HFF-Myc (cell line): ENCODE data around the gene CXXC4.

Experiments used
- DNase-seq: peaks from one replicate; pipeline ENCODE4 v3.0.0-alpha.2; 2011; ENCODE audit warnings: low read depth; ENCODE audit errors: extremely low read depth
- H3K4me3 ChIP-seq: replicated peaks from 2 replicates; pipeline ENCODE4 v1.5.1; 2011; ENCODE audit warnings: low read depth, mild to moderate bottlenecking, control low read depth, low read length
- CTCF ChIP-seq: IDR thresholded peaks from 2 replicates; pipeline ENCODE4 v1.5.1; 2012; ENCODE audit warnings: mild to moderate bottlenecking, low read depth, low read length, control low read depth; ENCODE audit errors: missing control alignments

The CXXC4 gene

GRCh38 chr4:104500442-104500841, 5.7 kb upstream of the CXXC4 start:
- H3K4me3 ChIP-seq = no peak overlapping the region
- no peak for TF ChIP-seq CTCF
- DNase-seq = no peak

- DNase-seq = no peak
- no peak overlapping the region for H3K4me3 ChIP-seq
- TF ChIP-seq CTCF = no peak
Measured at GRCh38 chr4:104494185-104494584, 509 bp downstream of the CXXC4 start.

- no peak for TF ChIP-seq CTCF
- DNase-seq = no peak
- no peak overlapping the region for H3K4me3 ChIP-seq
Measured at GRCh38 chr4:104493081-104493831, 1.4 kb downstream of the CXXC4 start.

GRCh38 chr4:104492183-104492771, 2.4 kb downstream of the CXXC4 start:
- no peak overlapping the region for H3K4me3 ChIP-seq
- no peak for TF ChIP-seq CTCF
- DNase-seq = no peak

- no peak for DNase-seq
- peak overlapping the region; percentile 37 for H3K4me3 ChIP-seq
Measured at GRCh38 chr4:104491481-104492182, 3.1 kb downstream of the CXXC4 start.

GRCh38 chr4:104490770-104491480, 3.8 kb downstream of the CXXC4 start:
- TF ChIP-seq CTCF = no peak
- peak overlapping the region; percentile 38 for H3K4me3 ChIP-seq
- peak; percentile 5 for DNase-seq

More at GRCh38 chr4:104491481-104492182, 3.1 kb downstream of the CXXC4 start:
- TF ChIP-seq CTCF = no peak
